Fibroblast of lung (primary cell): ENCODE measurements around the gene ANKRD33.

ENCODE experiments used
- EZH2 ChIP-seq: IDR thresholded peaks from 2 replicates; pipeline ENCODE4 v1.5.1; 2012; ENCODE audit warnings: low read length, control low read depth, mild to moderate bottlenecking; ENCODE audit errors: missing control alignments
- TF ChIP-seq, protein P1 (sequence below), 2 donors: IDR thresholded peaks in 1 of 2; conservative IDR thresholded peaks in 1 of 2; 1 replicate in 1 of 2; 2 replicates in 1 of 2; pipeline ENCODE4 v1.5.1; 2011 to 2012; ENCODE audit warnings: low read length in 2 of 2, control low read depth in 1 of 2, inconsistent platforms in 1 of 2, low read depth in 1 of 2, mild to moderate bottlenecking in 1 of 2

- TF ChIP-seq, protein P1, sequence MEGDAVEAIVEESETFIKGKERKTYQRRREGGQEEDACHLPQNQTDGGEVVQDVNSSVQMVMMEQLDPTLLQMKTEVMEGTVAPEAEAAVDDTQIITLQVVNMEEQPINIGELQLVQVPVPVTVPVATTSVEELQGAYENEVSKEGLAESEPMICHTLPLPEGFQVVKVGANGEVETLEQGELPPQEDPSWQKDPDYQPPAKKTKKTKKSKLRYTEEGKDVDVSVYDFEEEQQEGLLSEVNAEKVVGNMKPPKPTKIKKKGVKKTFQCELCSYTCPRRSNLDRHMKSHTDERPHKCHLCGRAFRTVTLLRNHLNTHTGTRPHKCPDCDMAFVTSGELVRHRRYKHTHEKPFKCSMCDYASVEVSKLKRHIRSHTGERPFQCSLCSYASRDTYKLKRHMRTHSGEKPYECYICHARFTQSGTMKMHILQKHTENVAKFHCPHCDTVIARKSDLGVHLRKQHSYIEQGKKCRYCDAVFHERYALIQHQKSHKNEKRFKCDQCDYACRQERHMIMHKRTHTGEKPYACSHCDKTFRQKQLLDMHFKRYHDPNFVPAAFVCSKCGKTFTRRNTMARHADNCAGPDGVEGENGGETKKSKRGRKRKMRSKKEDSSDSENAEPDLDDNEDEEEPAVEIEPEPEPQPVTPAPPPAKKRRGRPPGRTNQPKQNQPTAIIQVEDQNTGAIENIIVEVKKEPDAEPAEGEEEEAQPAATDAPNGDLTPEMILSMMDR (conservative IDR thresholded peaks at IDR 0.05 in 1 of 2, IDR thresholded peaks at IDR 0.05 in 1 of 2; ENCODE audit: low read depth in 1 of 2, low read length in 2 of 2) = peak; percentile 13 to 33
- no peak for TF ChIP-seq EZH2
Measured at GRCh38 chr12:51889216-51890132, 1.6 kb downstream of the ANKRD33 start.
